H9 (cell line): ENCODE results near the gene LEPR. TPM values are rescaled to one million over a fixed set of nuclear protein-coding genes. Genes with fewer than 3 reads are reported as not detected.

Experiments used
- DNase-seq: peaks from one replicate; pipeline ENCODE4 v3.0.0-alpha.2; 2017
- H2AFZ ChIP-seq: one replicate; pipeline ENCODE4 v1.6.1; 2013; ENCODE audit warnings: mild to moderate bottlenecking, low read length, control low read depth, moderate library complexity
- H2AK5ac ChIP-seq: 2 replicates; pipeline ENCODE4 v1.6.1; 2013; ENCODE audit warnings: low read length, control low read depth, mixed read lengths; ENCODE audit not compliant: insufficient read length
- H2BK120ac ChIP-seq: one replicate; pipeline ENCODE4 v1.6.1; 2013; ENCODE audit warnings: low read depth, mild to moderate bottlenecking, low read length, control low read depth, inconsistent platforms; ENCODE audit not compliant: poor library complexity, severe bottlenecking
- H2BK12ac ChIP-seq: 2 replicates; pipeline ENCODE4 v1.6.1; 2013; ENCODE audit warnings: low read length, control low read depth, mixed read lengths, low read depth; ENCODE audit not compliant: insufficient read length
- H2BK15ac ChIP-seq: 2 replicates; pipeline ENCODE4 v1.6.1; 2013; ENCODE audit warnings: low read depth, low read length, control low read depth
- H2BK20ac ChIP-seq: one replicate; pipeline ENCODE4 v1.6.1; 2013; ENCODE audit warnings: low read depth, mild to moderate bottlenecking, low read length, control low read depth, inconsistent platforms; ENCODE audit not compliant: poor library complexity, severe bottlenecking
- H2BK5ac ChIP-seq: 2 replicates; pipeline ENCODE4 v1.6.1; 2013; ENCODE audit warnings: low read length, control low read depth, mixed read lengths; ENCODE audit not compliant: insufficient read length
- H3K14ac ChIP-seq: 2 replicates; pipeline ENCODE4 v1.6.1; 2013; ENCODE audit warnings: low read length, control low read depth; ENCODE audit not compliant: insufficient read depth
- H3K18ac ChIP-seq: 2 replicates; pipeline ENCODE4 v1.6.1; 2013; ENCODE audit warnings: low read depth, mild to moderate bottlenecking, mixed read lengths, low read length, control low read depth; ENCODE audit not compliant: insufficient read length
- H3K23ac ChIP-seq: 2 replicates; pipeline ENCODE4 v1.6.1; 2013; ENCODE audit warnings: low read length, control low read depth, mixed read lengths, low read depth; ENCODE audit not compliant: insufficient read length
- H3K23me2 ChIP-seq: 2 replicates; pipeline ENCODE4 v1.6.1; 2013; ENCODE audit warnings: low read depth, mild to moderate bottlenecking, mixed read lengths, low read length, control low read depth; ENCODE audit not compliant: insufficient read length, poor library complexity, severe bottlenecking
- H3K27ac ChIP-seq: 2 replicates; pipeline ENCODE4 v1.5.1; 2013; ENCODE audit warnings: low read length, control low read depth, mixed read lengths, low read depth; ENCODE audit not compliant: insufficient read length
- H3K27me3 ChIP-seq: 2 replicates; pipeline ENCODE4 v1.6.1; 2013; ENCODE audit warnings: low read length, control low read depth, inconsistent platforms; ENCODE audit not compliant: insufficient read depth
- H3K4ac ChIP-seq: 2 replicates; pipeline ENCODE4 v1.6.1; 2013; ENCODE audit warnings: low read depth, mild to moderate bottlenecking, control low read depth, inconsistent platforms, low read length, moderate library complexity
- H3K4me1 ChIP-seq: 2 replicates; pipeline ENCODE4 v1.6.1; 2013; ENCODE audit warnings: low read length, control low read depth, inconsistent platforms; ENCODE audit not compliant: insufficient read depth
- H3K4me2 ChIP-seq: 2 replicates; pipeline ENCODE4 v1.6.1; 2013; ENCODE audit warnings: low read length, control low read depth, mixed read lengths; ENCODE audit not compliant: insufficient read length, insufficient read depth
- H3K56ac ChIP-seq: 2 replicates; pipeline ENCODE4 v1.6.1; 2013; ENCODE audit warnings: low read depth, mild to moderate bottlenecking, mixed read lengths, low read length, control low read depth; ENCODE audit not compliant: insufficient read length
- H3K79me1 ChIP-seq: 2 replicates; pipeline ENCODE4 v1.6.1; 2013; ENCODE audit warnings: low read depth, mild to moderate bottlenecking, moderate library complexity, low read length, control low read depth, inconsistent platforms; ENCODE audit not compliant: insufficient read depth, poor library complexity, severe bottlenecking
- H3K79me2 ChIP-seq: 2 replicates; pipeline ENCODE4 v1.6.1; 2013; ENCODE audit warnings: low read length, control low read depth, inconsistent platforms; ENCODE audit not compliant: insufficient read depth
- H3K9ac ChIP-seq: 2 replicates; pipeline ENCODE4 v1.6.1; 2013; ENCODE audit warnings: low read length, control low read depth, mixed read lengths; ENCODE audit not compliant: insufficient read length; ENCODE audit errors: extremely low read depth
- H3K9me3 ChIP-seq: one replicate; pipeline ENCODE4 v1.6.1; 2013; ENCODE audit warnings: low read depth, low read length, inconsistent platforms; ENCODE audit not compliant: control insufficient read depth
- H3T11ph ChIP-seq: one replicate; pipeline ENCODE4 v1.6.1; 2013; ENCODE audit warnings: mild to moderate bottlenecking, low read length, control low read depth, inconsistent platforms
- H4K20me1 ChIP-seq: one replicate; pipeline ENCODE4 v1.6.1; 2013; ENCODE audit not compliant: control insufficient read depth, insufficient read length, insufficient read depth
- H4K5ac ChIP-seq: 2 replicates; pipeline ENCODE4 v1.6.1; 2013; ENCODE audit warnings: low read depth, mild to moderate bottlenecking, mixed read lengths, low read length, control low read depth; ENCODE audit not compliant: insufficient read length
- H4K8ac ChIP-seq: replicated peaks from 2 replicates; pipeline ENCODE4 v1.6.1; 2013; ENCODE audit warnings: low read length, control low read depth, mixed read lengths, low read depth; ENCODE audit not compliant: insufficient read length
- H4K91ac ChIP-seq: 2 replicates; pipeline ENCODE4 v1.6.1; 2013; ENCODE audit warnings: low read depth, mild to moderate bottlenecking, moderate library complexity, mixed read lengths, low read length, control low read depth; ENCODE audit not compliant: insufficient read length
- H3K27ac Mint-ChIP-seq, 3 experiments: 2 replicates in 2 of 3; 3 replicates in 1 of 3; pipeline ENCODE4 v1.8.0; 2020 to 2021; ENCODE audit warnings: mixed read lengths in 3 of 3, mild to moderate bottlenecking in 1 of 3, moderate library complexity in 1 of 3
- H3K27me3 Mint-ChIP-seq: 2 replicates; pipeline ENCODE4 v1.8.0; 2021; ENCODE audit warnings: low read depth, mild to moderate bottlenecking, moderate library complexity, mixed read lengths
- H3K36me3 Mint-ChIP-seq, 3 experiments: 2 replicates in 2 of 3; 3 replicates in 1 of 3; pipeline ENCODE4 v1.8.0; 2020 to 2021; ENCODE audit warnings: low read depth in 3 of 3, mixed read lengths in 3 of 3; ENCODE audit not compliant: insufficient read depth in 1 of 3
- H3K4me1 Mint-ChIP-seq, 2 experiments: 2 replicates each; pipeline ENCODE4 v1.8.0; 2020; ENCODE audit warnings: mixed read lengths in 2 of 2
- H3K4me3 Mint-ChIP-seq, 2 experiments: 2 replicates in 1 of 2; 3 replicates in 1 of 2; pipeline ENCODE4 v1.8.0; 2020 to 2021; ENCODE audit warnings: mild to moderate bottlenecking in 2 of 2, mixed read lengths in 2 of 2, moderate library complexity in 1 of 2
- H3K9me3 Mint-ChIP-seq, 2 experiments: 2 replicates in 1 of 2; 3 replicates in 1 of 2; pipeline ENCODE4 v1.8.0; 2020; ENCODE audit warnings: mild to moderate bottlenecking in 2 of 2, mixed read lengths in 2 of 2, moderate library complexity in 1 of 2
- WGBS: extraction: QIAGEN DNeasy Blood & Tissue Kit; methylation state at CpG from one replicate; pipeline ENCODE4 v1.1.7; 2013; ENCODE audit warnings: missing lambda C conversion rate, low lambda C conversion rate, mixed read lengths; ENCODE audit not compliant: insufficient read length; ENCODE audit errors: extremely low coverage; 5-methylcytosine and 5-hydroxymethylcytosine counted together
- total RNA-seq: library from RNA; stranded (reverse); gene quantifications from 2 replicates; pipeline ENCODE4 v1.2.1, GENCODE V29; 2021
- TF ChIP-seq, protein P1 (sequence below): fragments of 200-600 bp; sonication (generic); conservative IDR thresholded peaks from 3 replicates; pipeline ENCODE4 v1.8.0; 2021; ENCODE audit warnings: antibody characterized with exemption, mild to moderate bottlenecking

Gene LEPR
- total RNA-seq, 1 experiment from 2014 or later = 3.3 TPM

DNA sequence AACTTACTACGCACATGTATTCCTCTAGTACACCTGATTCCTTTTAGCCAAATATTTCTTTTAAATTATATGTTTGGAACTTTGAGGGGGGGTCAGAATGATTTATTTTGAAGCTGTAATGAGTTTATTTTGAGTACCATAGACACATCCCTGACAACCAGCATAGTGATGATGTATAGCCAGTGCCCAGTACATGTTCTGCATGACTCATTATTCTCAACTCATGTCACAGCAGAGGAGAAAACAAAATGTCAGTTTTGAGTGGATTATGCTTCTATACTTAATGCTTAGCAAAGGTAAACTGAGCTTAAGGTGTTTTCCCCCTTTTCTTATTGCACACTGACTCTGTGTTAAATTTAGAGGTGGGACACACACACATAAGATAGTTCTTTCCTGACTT, 22.4 kb upstream of the LEPR start:
- no peak overlapping the region for H3K9ac ChIP-seq
- no peak overlapping the region for H3K14ac ChIP-seq
- no peak overlapping the region for H3K27ac ChIP-seq
- H2BK5ac ChIP-seq = no peak overlapping the region
- H3K4me3 Mint-ChIP-seq = no peak overlapping the region
- no peak overlapping the region for H2AFZ ChIP-seq
- H3K18ac ChIP-seq = no peak overlapping the region
- no peak overlapping the region for H2BK15ac ChIP-seq
- H3K79me1 ChIP-seq = no peaks in the 10 kb centered on the region
- H3K23ac ChIP-seq = no peak overlapping the region
- H2BK20ac ChIP-seq = no peak overlapping the region
- no peak overlapping the region for H2BK12ac ChIP-seq
- H4K20me1 ChIP-seq = no peaks in the 10 kb centered on the region
- H3K4me1 ChIP-seq = no peaks in the 10 kb centered on the region
- H4K8ac ChIP-seq = no peak overlapping the region
- H3K9me3 ChIP-seq = no peaks in the 10 kb centered on the region
- peaks cover 4 to 5% of the 10 kb centered on the region in 2 experiments for H3K4me1 Mint-ChIP-seq
- DNase-seq = no peak
- H2BK120ac ChIP-seq = no peak overlapping the region
- H3K27me3 ChIP-seq = no peaks in the 10 kb centered on the region
- no peak overlapping the region for H3K56ac ChIP-seq
- H4K91ac ChIP-seq = no peak overlapping the region
- no peak overlapping the region for H3T11ph ChIP-seq
- H3K4me2 ChIP-seq = no peak overlapping the region
- no peak overlapping the region for H3K4ac ChIP-seq
- WGBS = no CpG with 5 or more reads among the region's 1 CpG
- no peaks in the 10 kb centered on the region for H3K9me3 Mint-ChIP-seq
- no peak overlapping the region for H2AK5ac ChIP-seq
- TF ChIP-seq, protein P1, sequence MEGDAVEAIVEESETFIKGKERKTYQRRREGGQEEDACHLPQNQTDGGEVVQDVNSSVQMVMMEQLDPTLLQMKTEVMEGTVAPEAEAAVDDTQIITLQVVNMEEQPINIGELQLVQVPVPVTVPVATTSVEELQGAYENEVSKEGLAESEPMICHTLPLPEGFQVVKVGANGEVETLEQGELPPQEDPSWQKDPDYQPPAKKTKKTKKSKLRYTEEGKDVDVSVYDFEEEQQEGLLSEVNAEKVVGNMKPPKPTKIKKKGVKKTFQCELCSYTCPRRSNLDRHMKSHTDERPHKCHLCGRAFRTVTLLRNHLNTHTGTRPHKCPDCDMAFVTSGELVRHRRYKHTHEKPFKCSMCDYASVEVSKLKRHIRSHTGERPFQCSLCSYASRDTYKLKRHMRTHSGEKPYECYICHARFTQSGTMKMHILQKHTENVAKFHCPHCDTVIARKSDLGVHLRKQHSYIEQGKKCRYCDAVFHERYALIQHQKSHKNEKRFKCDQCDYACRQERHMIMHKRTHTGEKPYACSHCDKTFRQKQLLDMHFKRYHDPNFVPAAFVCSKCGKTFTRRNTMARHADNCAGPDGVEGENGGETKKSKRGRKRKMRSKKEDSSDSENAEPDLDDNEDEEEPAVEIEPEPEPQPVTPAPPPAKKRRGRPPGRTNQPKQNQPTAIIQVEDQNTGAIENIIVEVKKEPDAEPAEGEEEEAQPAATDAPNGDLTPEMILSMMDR = no peak
- H4K5ac ChIP-seq = no peak overlapping the region
- no peak overlapping the region for H3K27ac Mint-ChIP-seq
- no peaks in the 10 kb centered on the region; a peak in 1 of 7 replicates for H3K36me3 Mint-ChIP-seq
- no peaks in the 10 kb centered on the region for H3K23me2 ChIP-seq
- no peaks in the 10 kb centered on the region for H3K27me3 Mint-ChIP-seq
- H3K79me2 ChIP-seq = no peaks in the 10 kb centered on the region
